ENCODE results near the gene RAD18.

Gene RAD18

GRCh38 chr3:8986741-8987140 lies 23.5 kb upstream of the RAD18 start:
- no peak for DNase-seq

GRCh38 chr3:8985876-8986275 lies 22.6 kb upstream of the RAD18 start:
- no peak for DNase-seq

GRCh38 chr3:8985411-8985831 lies 22.1 kb upstream of the RAD18 start:
- DNase-seq = no peak

GRCh38 chr3:8984526-8984925 lies 21.3 kb upstream of the RAD18 start:
- no peak for DNase-seq

- no peak for DNase-seq
Measured at GRCh38 chr3:8984081-8984480, 20.8 kb upstream of the RAD18 start.

- no peak for DNase-seq
Measured at GRCh38 chr3:8983591-8983990, 20.3 kb upstream of the RAD18 start.

- no peak for DNase-seq
Measured at GRCh38 chr3:8983026-8983425, 19.8 kb upstream of the RAD18 start.

GRCh38 chr3:8982509-8982908 lies 19.2 kb upstream of the RAD18 start:
- DNase-seq = peak in 13 of 58 donors; percentile 12 to 40 (median 18)

GRCh38 chr3:8981700-8982099 lies 18.4 kb upstream of the RAD18 start:
- DNase-seq = no peak

GRCh38 chr3:8981296-8981695 lies 18.0 kb upstream of the RAD18 start:
- no peak for DNase-seq

- DNase-seq = no peak
Measured at GRCh38 chr3:8980756-8981257, 17.5 kb upstream of the RAD18 start.

- DNase-seq = no peak
Measured at GRCh38 chr3:8979262-8979661, 16.0 kb upstream of the RAD18 start.

- DNase-seq = no peak
Measured at GRCh38 chr3:8978551-8978950, 15.3 kb upstream of the RAD18 start.

- DNase-seq = no peak
Measured at GRCh38 chr3:8976540-8977182, 13.4 kb upstream of the RAD18 start.

- DNase-seq = no peak
Measured at GRCh38 chr3:8975081-8976020, 12.1 kb upstream of the RAD18 start.

GRCh38 chr3:8974458-8974857 lies 11.2 kb upstream of the RAD18 start:
- DNase-seq = no peak

- no peak for DNase-seq
Measured at GRCh38 chr3:8972639-8973038, 9.4 kb upstream of the RAD18 start.

GRCh38 chr3:8970971-8971589 lies 7.8 kb upstream of the RAD18 start:
- peak in 53 of 58 donors; percentile 5 to 78 (median 37) for DNase-seq

GRCh38 chr3:8969241-8969640 lies 6.0 kb upstream of the RAD18 start:
- no peak for DNase-seq

GRCh38 chr3:8968375-8968882 lies 5.2 kb upstream of the RAD18 start:
- DNase-seq = no peak

- DNase-seq = no peak
Measured at GRCh38 chr3:8967553-8967952, 4.3 kb upstream of the RAD18 start.

GRCh38 chr3:8966820-8967348 lies 3.6 kb upstream of the RAD18 start:
- DNase-seq = no peak

Data from anterior cingulate cortex (tissue), 58 donors.